Body of pancreas (tissue), 4 donors: Measurements from ENCODE around the gene HSPG2.

Experiments used
- POLR2A ChIP-seq, 3 donors: fragments of 450-650 bp; IDR thresholded peaks; one replicate each; pipeline ENCODE4 v1.6.1; 2016; ENCODE audit warnings: antibody characterized with exemption in 3 of 3, mild to moderate bottlenecking in 2 of 3
- TF ChIP-seq, protein P1 (sequence below), 7 experiments: fragments of 450-650 bp in 4 of 7; fragments of 200-600 bp in 3 of 7; sonication (generic) in 3 of 7; IDR thresholded peaks; one replicate each; pipeline ENCODE4 v1.5.1; 2016 to 2019; ENCODE audit warnings: antibody characterized with exemption in 7 of 7

DNA sequence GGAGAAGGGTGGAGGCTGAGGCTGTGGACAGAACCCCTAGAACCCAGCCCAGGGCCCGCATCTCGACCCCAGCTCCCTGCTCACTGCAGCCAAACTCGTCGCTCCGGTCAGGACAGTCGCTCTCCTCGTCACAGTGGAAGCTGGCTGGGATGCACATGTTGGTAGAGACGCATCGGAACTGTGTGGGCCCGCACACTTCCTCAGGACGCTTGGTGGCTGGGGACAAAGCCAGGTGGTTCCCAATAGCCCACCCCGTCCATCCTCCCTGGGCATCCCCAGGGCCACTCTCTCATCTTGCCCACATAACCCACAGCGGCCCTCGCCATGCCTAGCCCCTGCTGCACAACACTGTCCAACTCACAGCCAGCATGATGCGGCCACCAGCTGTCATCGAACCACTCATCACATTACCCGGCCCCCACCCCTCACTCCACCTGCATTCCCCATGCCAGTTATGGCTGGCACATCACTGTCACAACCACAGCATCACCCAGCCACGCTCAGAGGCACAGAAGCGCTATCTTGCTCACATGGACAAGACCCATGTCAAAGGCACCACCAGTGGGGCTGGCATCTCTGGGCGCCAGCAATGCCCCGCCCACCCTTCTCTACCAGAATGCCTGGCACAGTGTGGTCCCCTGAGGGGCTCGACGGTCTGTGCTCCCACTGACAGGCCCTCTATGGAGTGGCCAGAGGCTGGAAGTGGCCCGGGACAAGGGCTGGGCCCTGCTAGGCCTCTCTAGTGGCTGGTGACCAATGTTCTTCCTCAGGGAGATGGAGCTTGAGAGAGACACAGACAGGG lies 51.7 kb downstream of the HSPG2 start:
- no peak for TF ChIP-seq POLR2A (IDR thresholded peaks at IDR 0.05)
- TF ChIP-seq, protein P1, sequence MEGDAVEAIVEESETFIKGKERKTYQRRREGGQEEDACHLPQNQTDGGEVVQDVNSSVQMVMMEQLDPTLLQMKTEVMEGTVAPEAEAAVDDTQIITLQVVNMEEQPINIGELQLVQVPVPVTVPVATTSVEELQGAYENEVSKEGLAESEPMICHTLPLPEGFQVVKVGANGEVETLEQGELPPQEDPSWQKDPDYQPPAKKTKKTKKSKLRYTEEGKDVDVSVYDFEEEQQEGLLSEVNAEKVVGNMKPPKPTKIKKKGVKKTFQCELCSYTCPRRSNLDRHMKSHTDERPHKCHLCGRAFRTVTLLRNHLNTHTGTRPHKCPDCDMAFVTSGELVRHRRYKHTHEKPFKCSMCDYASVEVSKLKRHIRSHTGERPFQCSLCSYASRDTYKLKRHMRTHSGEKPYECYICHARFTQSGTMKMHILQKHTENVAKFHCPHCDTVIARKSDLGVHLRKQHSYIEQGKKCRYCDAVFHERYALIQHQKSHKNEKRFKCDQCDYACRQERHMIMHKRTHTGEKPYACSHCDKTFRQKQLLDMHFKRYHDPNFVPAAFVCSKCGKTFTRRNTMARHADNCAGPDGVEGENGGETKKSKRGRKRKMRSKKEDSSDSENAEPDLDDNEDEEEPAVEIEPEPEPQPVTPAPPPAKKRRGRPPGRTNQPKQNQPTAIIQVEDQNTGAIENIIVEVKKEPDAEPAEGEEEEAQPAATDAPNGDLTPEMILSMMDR (IDR thresholded peaks at IDR 0.05), result no peak
